CD4-positive, alpha-beta T cell treated with Interleukin-4 for 1 hour (primary cell): Measurements from ENCODE around the gene KLF6.

Source experiments
- DNase-seq, 2 donors: peaks; one replicate each; pipeline ENCODE4 v3.0.0-alpha.2; 2020 to 2022

KLF6 gene

GRCh38 chr10:3784510-3785250 is at the start of gene KLF6:
TSS of gene KLF6 (minus strand) at chr10:3785209. CDS start at chr10:3785014, 195 bp downstream.
- no peak for DNase-seq

GRCh38 chr10:3834404-3834803 is 49.4 kb upstream of the KLF6 start:
- peak in 1 of 2 donors; percentile 17 for DNase-seq

GRCh38 chr10:3833046-3833445 is 48.0 kb upstream of the KLF6 start:
- no peak for DNase-seq

- DNase-seq, result no peak
Measured at GRCh38 chr10:3832022-3832786, 47.2 kb upstream of the KLF6 start.

GRCh38 chr10:3831608-3832007 is 46.6 kb upstream of the KLF6 start:
- no peak for DNase-seq

- no peak for DNase-seq
Measured at GRCh38 chr10:3830946-3831345, 45.9 kb upstream of the KLF6 start.

- peak in 1 of 2 donors; percentile 42 for DNase-seq
Measured at GRCh38 chr10:3829156-3830050, 44.4 kb upstream of the KLF6 start.

GRCh38 chr10:3828404-3829155 is 43.6 kb upstream of the KLF6 start:
- peak; percentile 61 to 85 for DNase-seq

- no peak for DNase-seq
Measured at GRCh38 chr10:3827768-3828403, 42.9 kb upstream of the KLF6 start.

GRCh38 chr10:3827266-3827665 is 42.3 kb upstream of the KLF6 start:
- DNase-seq, result no peak

GRCh38 chr10:3825862-3826351 is 40.9 kb upstream of the KLF6 start:
- DNase-seq, result no peak

GRCh38 chr10:3825244-3825643 is 40.2 kb upstream of the KLF6 start:
- no peak for DNase-seq

GRCh38 chr10:3822541-3823330 is 37.7 kb upstream of the KLF6 start:
- DNase-seq, result no peak

GRCh38 chr10:3820255-3820654 is 35.2 kb upstream of the KLF6 start:
- no peak for DNase-seq

GRCh38 chr10:3816995-3817394 is 32.0 kb upstream of the KLF6 start:
- DNase-seq, result no peak

GRCh38 chr10:3814838-3815220 is 29.8 kb upstream of the KLF6 start:
- no peak for DNase-seq

- DNase-seq, result no peak
Measured at GRCh38 chr10:3813986-3814837, 29.2 kb upstream of the KLF6 start.

GRCh38 chr10:3813267-3813666 is 28.3 kb upstream of the KLF6 start:
- no peak for DNase-seq

- DNase-seq, result no peak
Measured at GRCh38 chr10:3812141-3812540, 27.1 kb upstream of the KLF6 start.

- DNase-seq, result peak; percentile 64 to 83
Measured at GRCh38 chr10:3811291-3811870, 26.4 kb upstream of the KLF6 start.
